HG02885 (cell line): ENCODE data around the gene KIRREL3.

Source experiments
- ATAC-seq: cut with Tn5 transposase; IDR thresholded peaks from one replicate; pipeline ENCODE4 v1.9.1; 2021; ENCODE audit warnings: mild to moderate bottlenecking; ENCODE audit not compliant: unreplicated experiment, poor library complexity

Gene KIRREL3

DNA sequence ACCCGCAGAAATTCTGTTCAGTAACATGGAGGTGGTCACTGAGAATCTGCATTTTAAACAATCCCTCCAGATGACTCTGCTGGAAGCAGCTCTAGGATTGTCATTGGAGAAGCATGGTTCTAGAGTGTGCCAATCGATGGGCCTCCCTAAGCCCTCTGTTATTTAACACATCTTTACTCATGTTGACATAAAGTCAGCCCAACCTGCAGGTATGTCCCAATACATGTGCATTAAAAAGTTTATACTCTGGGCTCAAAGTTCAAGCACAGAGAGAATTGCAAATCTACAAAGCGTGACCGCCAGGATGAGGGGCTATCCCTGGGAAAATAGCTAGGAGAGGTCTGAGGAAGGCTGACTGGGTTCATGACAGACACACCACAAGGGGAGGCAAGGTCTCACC lies 116.4 kb downstream of the KIRREL3 start:
- no peak for ATAC-seq

DNA sequence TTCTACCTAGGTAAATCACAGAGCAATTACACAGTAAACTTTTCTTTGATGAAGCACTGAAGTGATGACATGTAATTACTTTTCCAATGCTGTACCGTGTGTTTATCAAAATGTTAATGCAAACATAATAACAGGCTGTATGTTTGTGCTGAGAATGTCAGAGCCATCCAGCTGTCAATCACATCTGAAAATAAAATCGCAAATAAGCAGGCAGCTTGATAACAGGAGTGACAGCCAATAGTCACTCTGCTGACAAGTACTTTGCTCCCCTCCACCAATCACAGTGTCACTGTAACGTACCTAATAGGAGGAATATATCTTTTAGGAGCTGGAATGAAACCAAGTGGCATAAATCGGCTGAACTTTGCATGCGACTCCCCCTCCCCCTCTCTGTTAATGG lies 119.7 kb downstream of the KIRREL3 start:
- ATAC-seq = no peak

DNA sequence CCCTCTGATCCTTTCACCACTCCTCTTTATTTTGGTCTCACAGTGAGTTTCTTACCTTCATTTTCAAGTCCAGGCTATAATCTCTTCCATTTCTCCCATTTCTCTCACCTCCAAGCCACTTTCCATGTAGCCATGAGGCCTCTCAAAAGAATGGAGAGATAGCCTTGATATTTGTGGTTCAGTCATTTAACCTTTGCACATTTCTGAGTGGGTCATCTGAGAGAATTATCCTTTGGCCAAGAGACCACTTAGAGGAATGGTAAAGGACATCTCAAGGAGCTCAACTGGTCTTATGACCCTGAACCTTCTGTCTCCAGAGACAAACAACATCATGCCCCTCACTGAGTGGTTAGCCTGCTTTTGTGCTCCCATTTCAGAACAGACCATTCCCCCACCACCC lies 121.1 kb downstream of the KIRREL3 start:
- ATAC-seq = no peak

DNA sequence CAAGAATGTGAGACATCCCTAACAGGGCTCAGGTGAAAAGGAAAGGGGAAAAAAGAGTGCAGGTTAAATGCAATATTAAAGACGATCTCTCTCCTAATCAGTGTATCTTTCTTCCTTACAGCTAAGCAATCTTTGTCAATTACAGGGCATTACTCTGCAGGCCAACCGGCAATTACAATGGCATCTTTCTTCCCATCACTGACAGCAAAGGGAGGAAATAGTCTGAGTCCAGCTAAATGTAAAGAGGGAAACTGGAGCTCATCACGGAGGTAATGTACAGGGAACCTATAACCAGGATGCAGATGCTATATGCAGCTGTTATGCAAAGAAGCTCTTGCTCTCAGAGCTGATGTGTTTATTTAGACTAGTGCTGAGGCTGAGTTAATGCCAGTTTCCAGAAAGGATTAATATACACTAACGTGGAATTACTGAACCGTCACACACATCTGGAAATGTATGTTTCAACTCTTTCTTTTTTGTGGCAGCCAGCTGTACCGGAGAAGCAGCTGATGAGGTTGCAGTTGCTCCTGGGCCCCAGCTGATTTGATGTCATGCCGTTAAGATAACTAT lies 121.6 kb downstream of the KIRREL3 start:
- ATAC-seq = no peak

- no peak for ATAC-seq
Measured at GRCh38 chr11:126874831-126875230, 125.7 kb downstream of the KIRREL3 start.

GRCh38 chr11:126874276-126874675 lies 126.3 kb downstream of the KIRREL3 start:
- ATAC-seq = no peak

- ATAC-seq = no peak
Measured at GRCh38 chr11:126871792-126872191, 128.8 kb downstream of the KIRREL3 start.

DNA sequence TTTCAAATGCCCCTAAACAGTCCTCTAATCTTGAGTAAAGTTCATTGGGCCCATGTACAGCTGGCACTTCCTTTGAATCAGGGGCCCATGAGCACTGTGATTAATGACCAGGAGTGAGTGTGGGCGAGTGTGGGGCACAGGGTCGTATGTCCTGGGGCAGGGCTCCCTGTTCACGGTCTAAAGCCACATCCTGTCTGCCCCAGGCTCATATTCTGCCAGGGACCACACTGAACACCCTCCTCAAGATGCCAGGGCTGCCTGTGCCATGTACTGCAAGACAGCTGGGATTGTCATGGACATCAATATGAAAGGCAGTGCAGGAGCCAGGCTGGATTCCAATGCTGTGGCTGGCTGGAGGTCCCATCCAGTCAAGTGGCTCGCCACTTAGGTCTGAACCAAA lies 130.5 kb downstream of the KIRREL3 start:
- no peak for ATAC-seq

GRCh38 chr11:126868741-126869140 lies 131.8 kb downstream of the KIRREL3 start:
- ATAC-seq = no peak

DNA sequence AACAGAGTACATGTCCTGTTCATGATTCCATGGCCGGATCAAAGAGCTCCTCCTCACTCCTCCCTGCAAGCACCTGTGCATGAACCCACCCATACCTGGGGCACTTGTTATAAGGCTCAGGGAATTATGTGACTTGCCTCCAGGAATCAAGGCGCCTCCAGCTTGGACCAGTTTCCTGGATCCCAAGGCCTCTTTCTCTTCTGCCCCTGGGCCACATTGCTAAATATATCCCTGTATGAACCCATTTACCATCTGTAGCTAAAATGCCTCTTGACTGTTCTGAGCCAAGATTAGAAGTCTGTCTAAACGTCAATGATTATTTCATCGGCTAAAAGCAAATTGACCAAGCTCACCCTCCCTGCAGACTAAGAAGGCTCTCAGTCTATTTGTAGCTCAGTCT lies 135.6 kb downstream of the KIRREL3 start:
- ATAC-seq = no peak

- no peak for ATAC-seq
Measured at GRCh38 chr11:126863294-126863997, 137.1 kb downstream of the KIRREL3 start.

- no peak for ATAC-seq
Measured at GRCh38 chr11:126862664-126863243, 137.8 kb downstream of the KIRREL3 start.

DNA sequence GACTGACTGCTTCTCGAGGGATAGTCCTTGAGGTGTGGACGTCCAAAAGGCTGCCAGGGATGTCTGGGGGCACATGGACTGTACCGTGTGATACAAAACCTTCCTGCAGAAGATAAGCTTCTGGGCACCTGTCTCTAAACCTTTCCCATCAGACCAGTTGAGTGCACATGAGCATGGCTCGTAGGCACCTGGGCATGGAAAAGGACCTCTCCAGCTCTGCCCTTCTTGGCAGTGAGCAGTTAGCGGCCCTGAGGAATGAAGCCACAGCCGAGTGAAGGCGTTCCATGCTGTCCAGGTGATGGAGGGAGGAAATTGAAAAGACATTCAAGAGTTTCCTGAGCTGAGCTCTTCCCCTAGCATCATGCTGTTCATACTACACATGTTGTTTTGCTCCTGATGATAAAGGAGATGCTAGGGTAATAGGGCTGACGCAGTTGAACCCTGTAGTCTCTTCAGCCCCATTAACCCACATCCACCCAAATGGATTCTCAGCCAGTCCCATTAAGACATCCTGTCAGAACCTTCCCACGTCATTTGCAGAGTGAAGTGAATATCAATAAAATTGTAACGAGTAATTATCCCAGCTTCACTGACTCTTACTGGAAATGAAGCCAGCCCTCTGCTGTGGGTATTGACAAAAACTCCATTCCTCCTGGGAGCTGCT lies 138.6 kb downstream of the KIRREL3 start:
- no peak for ATAC-seq

DNA sequence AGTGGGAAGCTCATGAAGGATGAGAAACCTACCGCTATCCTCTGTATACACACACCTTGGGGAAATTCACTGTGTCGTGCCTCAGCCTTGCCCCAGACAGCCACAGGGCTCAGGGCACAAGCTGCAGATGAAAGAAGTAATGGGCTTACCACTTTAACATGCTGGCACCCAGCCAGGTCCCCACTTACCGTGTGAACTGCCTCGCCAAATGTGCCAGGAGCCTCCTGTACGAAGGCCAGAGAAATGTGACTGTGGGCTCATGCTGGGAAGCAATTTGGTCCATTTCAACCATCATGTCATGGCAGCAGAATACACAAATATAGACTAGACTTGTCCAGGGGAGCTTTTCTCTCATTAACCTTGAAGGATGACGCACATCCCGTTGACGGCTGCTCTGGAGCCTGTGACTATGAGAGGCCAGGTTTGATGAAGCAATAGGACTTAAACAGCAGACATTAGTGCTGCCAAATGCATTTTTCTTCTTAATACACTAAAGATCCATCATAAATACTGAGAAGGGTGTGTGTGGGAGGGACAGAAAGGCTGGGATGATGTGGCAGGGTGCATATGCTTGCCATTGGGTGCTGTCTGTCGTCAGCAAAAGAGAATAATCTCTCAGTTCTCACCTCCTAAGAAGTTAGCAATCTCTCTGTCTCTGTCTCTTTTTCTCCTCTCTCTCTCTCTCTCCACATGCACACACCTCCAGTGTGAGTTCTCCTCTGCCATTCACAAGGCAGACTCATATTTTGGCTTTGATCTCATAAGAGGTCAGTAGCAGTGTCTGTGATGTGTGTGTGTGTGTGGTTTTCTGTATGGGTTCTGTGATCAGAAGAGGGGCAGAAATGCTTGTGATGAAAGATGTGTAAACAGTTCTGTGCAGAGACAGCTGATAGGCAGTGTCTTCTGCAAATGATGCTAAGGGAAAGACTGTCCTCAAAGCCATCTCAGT lies 142.4 kb downstream of the KIRREL3 start:
- ATAC-seq = no peak

DNA sequence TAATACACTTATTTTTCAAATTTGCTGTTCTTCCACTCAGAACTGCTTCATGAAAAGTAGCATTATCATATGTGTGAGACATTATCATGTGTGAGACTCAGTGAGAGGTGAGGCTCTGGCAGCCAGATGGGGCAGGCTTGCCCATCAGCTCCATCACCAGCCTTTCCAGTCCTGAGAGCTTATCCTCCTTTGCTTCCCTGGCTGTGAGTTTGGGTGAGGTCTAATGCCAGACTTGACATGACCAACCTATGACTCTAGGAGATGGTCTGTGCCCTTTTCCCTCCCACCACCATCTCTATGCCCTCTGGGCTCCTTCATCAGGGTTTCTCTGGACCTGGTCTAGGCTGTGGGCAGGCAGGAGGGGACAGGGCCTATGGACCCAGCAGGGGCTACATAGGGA lies 145.0 kb downstream of the KIRREL3 start:
- no peak for ATAC-seq

DNA sequence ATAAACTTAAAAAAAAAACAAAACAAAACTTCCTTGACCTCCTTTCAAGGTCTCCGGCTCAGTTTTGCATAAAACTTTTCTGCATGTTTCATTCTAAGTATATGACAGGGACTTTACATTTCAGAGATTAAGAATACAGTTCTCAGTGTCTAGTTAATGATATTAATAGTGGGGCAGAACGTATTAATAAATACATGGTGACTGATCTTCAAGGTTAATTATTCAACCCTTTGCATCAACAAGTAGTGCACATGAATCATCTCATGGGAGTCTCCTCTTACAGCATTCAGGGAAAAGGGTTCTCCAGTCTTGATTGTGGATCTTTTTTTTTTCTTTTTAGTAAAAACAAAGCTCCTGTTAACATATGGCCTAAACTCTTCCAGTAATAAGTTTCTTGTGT lies 146.8 kb downstream of the KIRREL3 start:
- no peak for ATAC-seq

DNA sequence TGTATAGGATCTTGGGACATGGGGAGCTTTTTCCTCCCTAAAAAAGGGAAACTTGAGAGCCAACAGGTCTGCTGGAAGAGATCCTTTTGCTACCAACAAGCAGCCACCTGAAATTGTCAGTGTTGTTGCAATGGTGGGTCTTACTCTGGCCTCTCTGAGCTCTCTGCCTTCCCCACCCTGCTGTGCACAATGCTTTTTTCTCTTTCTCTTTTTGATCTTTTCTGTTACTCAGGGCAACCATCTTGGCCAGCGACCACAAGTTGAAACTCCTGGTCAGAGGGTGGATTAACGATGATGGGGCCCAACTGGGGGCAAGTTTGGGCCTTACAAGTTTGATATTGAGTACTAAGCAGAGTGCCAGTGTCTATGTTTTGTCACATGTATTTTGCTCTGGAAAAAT lies 155.8 kb downstream of the KIRREL3 start:
- ATAC-seq = no peak

DNA sequence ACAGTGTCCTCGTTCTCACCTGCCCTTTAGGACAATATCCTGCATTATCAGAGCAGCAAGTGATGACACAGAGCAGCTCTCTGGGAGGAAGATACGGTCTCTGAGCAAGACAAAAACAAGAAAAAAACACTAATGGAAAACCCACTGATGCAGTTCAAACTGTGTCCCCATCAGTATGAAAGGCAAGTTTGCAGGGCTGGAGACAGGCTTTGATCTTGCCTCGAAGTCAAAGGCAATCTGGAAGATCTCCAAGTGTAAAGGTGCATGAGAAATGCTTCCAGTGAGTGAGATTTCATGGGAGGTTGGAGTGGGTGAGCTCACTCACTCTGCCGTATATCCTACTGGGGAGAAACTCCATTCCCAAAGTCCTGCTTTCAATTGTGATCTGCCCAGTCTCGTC lies 157.5 kb downstream of the KIRREL3 start:
- no peak for ATAC-seq

DNA sequence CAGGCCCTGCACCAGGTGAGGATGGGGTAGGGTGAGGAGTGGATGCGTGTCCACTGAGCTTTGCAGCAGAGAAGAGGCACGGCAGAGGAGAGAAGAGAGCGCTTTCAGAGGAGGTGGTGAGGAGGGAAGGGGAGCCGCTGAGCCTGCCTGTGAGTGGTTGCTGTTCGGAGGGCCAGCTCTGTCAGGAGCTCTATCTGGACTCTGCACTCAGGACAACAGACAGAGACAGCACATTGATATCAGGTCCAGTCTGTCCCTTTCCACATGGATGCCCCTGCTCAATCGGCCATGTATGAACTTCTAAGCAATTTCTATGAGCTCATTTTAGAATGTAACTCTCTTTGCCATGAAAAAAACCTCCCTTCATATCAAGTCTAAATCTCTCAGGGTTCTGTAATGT lies 158.6 kb downstream of the KIRREL3 start:
- no peak for ATAC-seq

- no peak for ATAC-seq
Measured at GRCh38 chr11:126840975-126841374, 159.6 kb downstream of the KIRREL3 start.
